D341Med (cell line): ENCODE results near the gene KCNRG.
A peak's percentile ranks its signal among the peaks of the same experiment; 100 is the strongest.
"Not testable (repeated sequence)": the region's sequence is repeated elsewhere in the genome, so short reads cannot be mapped to it uniquely, and the experiment has no call there.

Source experiments
- DNase-seq: peaks from one replicate; pipeline ENCODE4 v3.0.0; 2012; ENCODE audit warnings: low spot score

The KCNRG gene

GRCh38 chr13:50012396-50013169, 2.7 kb upstream of the KCNRG start:
- no peak for DNase-seq

- no peak for DNase-seq
Measured at GRCh38 chr13:50014386-50014785, 858 bp upstream of the KCNRG start.

GRCh38 chr13:50015750-50016149, 506 bp downstream of the KCNRG start:
- DNase-seq, result no peak

- no peak for DNase-seq
Measured at GRCh38 chr13:50016444-50016843, 1.2 kb downstream of the KCNRG start.

- no peak for DNase-seq
Measured at GRCh38 chr13:50017819-50018218, 2.6 kb downstream of the KCNRG start.

- no peak for DNase-seq
Measured at GRCh38 chr13:50025436-50025835, 10.2 kb downstream of the KCNRG start.

GRCh38 chr13:50026788-50027473, 11.7 kb downstream of the KCNRG start:
- no peak for DNase-seq

GRCh38 chr13:50030315-50030714, 15.1 kb downstream of the KCNRG start:
- peak; percentile 30 for DNase-seq

- no peak for DNase-seq
Measured at GRCh38 chr13:50033725-50034124, 18.5 kb downstream of the KCNRG start.

GRCh38 chr13:50037788-50038187, 22.5 kb downstream of the KCNRG start:
- DNase-seq, result no peak

GRCh38 chr13:50038266-50038665, 23.0 kb downstream of the KCNRG start:
- no peak for DNase-seq

- no peak for DNase-seq
Measured at GRCh38 chr13:50052478-50052877, 37.2 kb downstream of the KCNRG start.

- DNase-seq, result no peak
Measured at GRCh38 chr13:50053844-50054243, 38.6 kb downstream of the KCNRG start.

GRCh38 chr13:50055454-50055853, 40.2 kb downstream of the KCNRG start:
- no peak for DNase-seq

- no peak for DNase-seq
Measured at GRCh38 chr13:50060718-50061117, 45.5 kb downstream of the KCNRG start.

GRCh38 chr13:50062336-50062735, 47.1 kb downstream of the KCNRG start:
- not testable (repeated sequence) for DNase-seq

GRCh38 chr13:50065712-50066111, 50.5 kb downstream of the KCNRG start:
- DNase-seq, result no peak

GRCh38 chr13:50068508-50068907, 53.3 kb downstream of the KCNRG start:
- DNase-seq, result no peak

GRCh38 chr13:50069261-50069660, 54.0 kb downstream of the KCNRG start:
- no peak for DNase-seq

GRCh38 chr13:50070186-50070585, 54.9 kb downstream of the KCNRG start:
- no peak for DNase-seq
